NOMO-1 treated with DMSO at 0.1 percent for 48 hours (cell line): Measurements from ENCODE around the gene SLF2.

Source experiments
- DNase-seq: peaks from one replicate; lab custom pipeline; 2025; ENCODE audit not compliant: unreplicated experiment; lab: John Stamatoyannopoulos, UW

SLF2 gene

GRCh38 chr10:101012525-101013364, 100.0 kb downstream of the SLF2 start:
- peak; percentile 87 for DNase-seq

DNA sequence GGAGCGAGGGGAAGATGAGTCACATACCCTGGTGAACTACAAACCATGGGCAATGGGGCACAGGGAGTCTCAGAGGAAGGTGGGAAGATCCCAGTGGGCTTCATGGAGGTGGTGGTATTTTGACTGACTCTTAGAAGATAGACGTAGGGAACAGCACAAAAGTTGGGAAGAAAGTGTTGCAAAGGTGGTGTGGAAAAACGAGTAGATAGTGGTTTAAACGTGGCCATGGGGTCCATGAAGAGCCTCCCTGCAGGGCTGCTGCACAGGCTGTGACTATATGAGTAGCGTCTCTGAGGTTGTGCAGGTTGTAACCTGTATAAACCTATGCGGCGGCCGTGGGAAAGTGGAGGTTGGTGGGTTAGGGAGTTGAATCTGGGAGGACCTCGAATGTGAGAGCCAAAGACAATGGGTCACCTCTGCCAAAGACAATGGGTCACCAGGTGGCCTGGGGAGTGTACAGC, 100.6 kb downstream of the SLF2 start:
- no peak for DNase-seq

DNA sequence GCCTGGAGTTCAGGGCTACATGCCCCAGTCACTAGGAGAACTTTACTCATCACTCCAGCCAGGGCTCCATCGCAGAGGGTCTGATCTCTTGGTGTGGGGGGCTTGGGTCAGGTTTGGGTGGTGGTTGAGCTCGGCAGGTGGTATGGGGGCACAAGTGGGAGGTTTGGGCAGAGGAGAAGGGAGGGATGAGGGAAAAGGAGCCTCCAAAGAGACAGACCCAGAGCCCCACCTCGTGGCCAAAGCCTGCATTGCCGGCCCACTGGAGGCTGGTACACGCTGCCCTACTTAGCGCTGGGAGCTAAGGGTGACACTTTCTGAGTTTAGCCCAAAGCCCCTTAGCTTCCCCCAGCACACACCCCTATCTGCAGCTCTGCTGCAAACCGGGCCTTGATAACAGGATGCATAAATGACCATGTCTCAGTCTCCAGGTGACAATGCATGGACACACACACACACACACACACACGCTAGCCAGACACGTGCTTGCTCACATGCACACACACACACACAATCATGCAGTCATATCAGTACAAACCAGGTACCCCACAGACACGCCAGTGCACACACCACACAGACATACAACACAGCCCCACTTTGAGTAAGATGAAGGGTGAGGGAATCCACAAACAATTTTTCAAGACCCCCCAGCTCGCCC, 101.6 kb downstream of the SLF2 start:
- peak; percentile 41 for DNase-seq
